GM18508 (cell line): ENCODE data around the gene ACP7.
"Not testable (repeated sequence)": the region's sequence is repeated elsewhere in the genome, so short reads cannot be mapped to it uniquely, and the experiment has no call there.

Source experiments
- ATAC-seq: cut with Tn5 transposase; IDR thresholded peaks from one replicate; pipeline ENCODE4 v1.9.1; 2021; ENCODE audit warnings: moderate number of reproducible peaks; ENCODE audit not compliant: insufficient read depth, unreplicated experiment

ACP7 gene, protein sequence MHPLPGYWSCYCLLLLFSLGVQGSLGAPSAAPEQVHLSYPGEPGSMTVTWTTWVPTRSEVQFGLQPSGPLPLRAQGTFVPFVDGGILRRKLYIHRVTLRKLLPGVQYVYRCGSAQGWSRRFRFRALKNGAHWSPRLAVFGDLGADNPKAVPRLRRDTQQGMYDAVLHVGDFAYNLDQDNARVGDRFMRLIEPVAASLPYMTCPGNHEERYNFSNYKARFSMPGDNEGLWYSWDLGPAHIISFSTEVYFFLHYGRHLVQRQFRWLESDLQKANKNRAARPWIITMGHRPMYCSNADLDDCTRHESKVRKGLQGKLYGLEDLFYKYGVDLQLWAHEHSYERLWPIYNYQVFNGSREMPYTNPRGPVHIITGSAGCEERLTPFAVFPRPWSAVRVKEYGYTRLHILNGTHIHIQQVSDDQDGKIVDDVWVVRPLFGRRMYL

DNA sequence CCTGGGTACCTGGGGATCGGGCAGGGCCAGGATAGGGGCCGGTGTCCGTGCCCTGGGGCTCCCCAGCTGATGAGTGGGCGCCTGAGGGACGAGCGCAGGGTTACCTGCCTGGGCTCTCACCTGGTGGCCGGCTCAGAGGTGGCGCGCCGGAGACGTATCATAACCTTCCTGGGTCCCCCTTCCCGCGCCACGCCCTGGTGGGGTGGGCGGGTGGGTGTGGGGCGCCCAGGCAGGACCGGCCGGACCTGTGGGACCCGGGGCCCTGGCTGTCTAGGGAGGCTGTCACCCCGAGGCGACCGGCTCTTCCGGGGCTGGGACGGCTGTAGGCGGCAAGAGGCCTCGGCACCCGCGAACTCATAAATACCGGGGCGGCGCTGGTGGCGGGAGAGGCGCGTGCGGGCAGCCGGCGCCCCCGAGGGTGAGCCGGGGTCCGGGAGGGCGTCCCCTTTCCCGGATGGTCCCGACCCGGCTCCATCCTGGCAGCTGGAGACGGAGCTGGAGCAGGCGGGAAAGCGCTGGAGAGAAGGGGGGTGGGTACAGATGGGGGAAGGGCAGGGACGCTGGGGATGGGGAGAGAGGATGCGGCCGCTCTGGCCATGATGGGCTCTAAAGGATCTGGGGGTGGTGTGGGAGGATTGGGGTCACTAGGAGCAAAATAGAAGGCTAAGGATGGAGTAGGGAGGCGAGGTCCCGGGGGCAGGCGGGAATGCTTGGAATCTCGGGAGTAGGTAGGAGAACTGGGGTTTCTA, at the start of gene ACP7:
ACP7 (plus strand) TSS at position 386 of the 749 bp plus-strand sequence. CDS start 902 bp downstream, outside the sequence.
- no peak for ATAC-seq

DNA sequence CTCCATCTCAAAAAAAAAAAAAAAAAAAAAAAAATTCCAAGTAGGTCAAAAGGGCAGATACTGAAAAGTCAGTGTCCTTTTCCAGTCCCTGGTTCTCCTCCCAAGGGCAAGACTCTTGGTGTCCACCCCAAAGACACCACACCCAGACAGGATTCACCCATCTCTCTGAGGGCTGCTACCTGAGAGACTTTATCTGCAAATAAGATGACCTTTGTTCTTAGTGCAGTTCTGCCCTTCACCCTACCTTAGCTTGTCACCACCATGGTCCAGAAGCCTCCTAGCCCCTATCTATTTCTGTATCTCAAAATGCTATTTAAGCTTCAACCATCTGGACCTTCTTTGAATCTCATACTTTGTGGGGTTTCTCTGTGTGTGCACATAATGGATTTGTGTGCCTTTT, 47.6 kb upstream of the ACP7 start:
- no peak for ATAC-seq

- ATAC-seq, result no peak
Measured at GRCh38 chr19:39037194-39037593, 47.0 kb upstream of the ACP7 start.

- no peak for ATAC-seq
Measured at GRCh38 chr19:39038098-39038497, 46.1 kb upstream of the ACP7 start.

DNA sequence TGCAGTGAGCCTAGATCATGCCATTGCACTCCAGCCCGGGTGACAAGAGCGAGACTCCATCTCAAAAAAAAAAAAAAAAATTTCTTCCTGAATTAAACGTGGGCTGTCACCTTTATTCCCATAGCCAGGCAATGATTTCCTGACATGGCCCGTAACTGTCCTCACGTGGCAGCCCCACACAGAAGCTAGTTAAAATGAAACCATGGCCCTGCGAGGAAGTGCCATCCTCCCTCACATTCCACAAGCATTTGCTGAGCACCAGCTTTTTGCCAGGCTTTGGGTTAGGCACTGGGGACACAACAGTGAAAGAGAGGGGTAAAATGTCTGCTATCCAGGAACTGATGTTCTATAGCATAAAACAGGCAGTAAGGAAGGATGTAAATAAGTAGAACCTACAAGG, 38.7 kb upstream of the ACP7 start:
- no peak for ATAC-seq

- no peak for ATAC-seq
Measured at GRCh38 chr19:39046037-39046821, 37.9 kb upstream of the ACP7 start.

GRCh38 chr19:39047073-39047472, 37.1 kb upstream of the ACP7 start:
- ATAC-seq, result no peak

- no peak for ATAC-seq
Measured at GRCh38 chr19:39052243-39052746, 31.9 kb upstream of the ACP7 start.

DNA sequence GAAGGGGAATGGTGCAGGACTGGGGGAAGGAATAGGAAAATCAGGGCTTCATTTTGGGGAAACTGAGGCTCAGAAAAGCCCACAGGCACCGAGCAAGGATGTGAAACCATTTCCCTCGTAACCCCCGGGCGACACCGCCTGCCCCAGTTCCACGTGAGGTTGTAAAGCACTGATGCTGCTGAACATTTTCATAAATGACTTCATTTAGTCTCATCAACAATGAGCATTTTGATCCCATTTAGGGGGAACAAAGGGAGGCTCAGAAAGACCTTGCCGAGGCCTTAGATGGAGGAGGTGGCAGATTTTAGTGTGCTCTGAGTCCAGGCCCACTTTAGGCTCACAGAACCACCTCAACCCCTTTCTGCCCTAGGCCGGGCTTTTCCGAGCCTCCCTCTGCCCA, 31.3 kb upstream of the ACP7 start:
- ATAC-seq, result no peak

GRCh38 chr19:39053276-39054090, 30.7 kb upstream of the ACP7 start:
- no peak for ATAC-seq

DNA sequence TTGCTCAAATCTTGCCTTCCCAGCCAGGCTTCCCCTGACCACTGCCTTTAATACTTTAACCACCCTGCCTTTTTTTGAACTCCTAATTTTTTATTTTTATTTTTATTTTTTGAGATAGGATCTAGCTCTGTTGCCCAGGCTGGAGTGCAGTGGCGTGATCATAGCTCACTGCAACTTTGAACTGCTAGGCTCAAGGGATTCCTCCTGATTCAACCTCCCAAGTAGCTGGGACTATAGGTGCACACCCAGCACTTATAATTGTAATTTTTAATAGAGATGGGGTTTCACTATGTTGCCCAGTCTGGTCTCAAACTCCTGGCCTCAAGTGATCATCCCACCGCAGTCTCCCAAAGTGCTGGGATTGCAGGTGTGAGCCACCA, 30.1 kb upstream of the ACP7 start:
- no peak for ATAC-seq

- no peak for ATAC-seq
Measured at GRCh38 chr19:39057615-39058014, 26.6 kb upstream of the ACP7 start.

- ATAC-seq, result no peak
Measured at GRCh38 chr19:39059302-39059701, 24.9 kb upstream of the ACP7 start.

GRCh38 chr19:39060171-39060570, 24.0 kb upstream of the ACP7 start:
- no peak for ATAC-seq

GRCh38 chr19:39064405-39064804, 19.8 kb upstream of the ACP7 start:
- no peak for ATAC-seq

DNA sequence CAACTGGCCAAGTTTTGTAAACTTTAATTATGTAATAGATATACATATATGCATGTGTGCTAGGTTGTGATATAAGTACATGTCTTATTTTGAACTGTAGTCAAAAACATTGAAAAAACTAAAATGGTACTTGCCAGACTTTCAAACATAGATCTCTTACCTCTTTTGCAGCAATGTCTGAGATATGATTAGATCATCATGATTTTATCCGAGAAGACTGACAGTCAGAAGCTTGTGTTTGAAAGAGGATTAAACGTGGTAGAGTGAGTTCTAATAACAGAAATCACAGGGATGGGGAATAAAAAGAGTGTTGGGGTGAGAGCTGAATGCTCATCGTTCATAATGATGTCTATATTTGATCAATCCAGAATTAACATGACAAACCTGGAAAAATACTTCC, 18.2 kb upstream of the ACP7 start:
- ATAC-seq, result no peak

- ATAC-seq, result no peak
Measured at GRCh38 chr19:39067104-39067503, 17.1 kb upstream of the ACP7 start.

GRCh38 chr19:39068259-39068658, 15.9 kb upstream of the ACP7 start:
- not testable (repeated sequence) for ATAC-seq

DNA sequence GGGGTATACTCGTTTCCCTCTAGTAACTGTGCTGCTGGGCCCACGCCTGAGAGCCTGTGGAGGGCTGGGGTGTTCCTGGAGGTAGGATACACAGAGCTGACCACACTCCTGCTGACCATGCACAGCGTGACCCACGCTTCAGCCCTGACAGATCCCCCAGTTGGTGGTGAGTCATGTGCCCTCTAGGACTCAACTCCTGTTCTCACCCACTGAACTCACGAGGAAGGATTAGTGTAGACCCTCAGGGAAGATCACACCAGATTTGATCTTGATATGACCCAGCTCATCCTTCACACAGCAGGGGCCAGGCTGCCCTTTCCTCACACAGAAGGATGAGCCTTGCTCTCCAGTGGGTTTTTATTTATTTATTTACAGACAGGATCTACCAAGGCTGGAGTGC, 13.3 kb upstream of the ACP7 start:
- no peak for ATAC-seq

GRCh38 chr19:39074205-39074692, 9.9 kb upstream of the ACP7 start:
- no peak for ATAC-seq
